ENCODE measurements around the gene GALNTL6.
"Not testable (repeated sequence)": the region's sequence is repeated elsewhere in the genome, so short reads cannot be mapped to it uniquely, and the experiment has no call there.

GALNTL6 gene

GRCh38 chr4:172393220-172393619 is 580.0 kb downstream of the GALNTL6 start:
- no peak for DNase-seq (ENCODE audit: low read depth)

- DNase-seq (ENCODE audit: low read depth) = no peak
Observed at GRCh38 chr4:172404676-172405075, 591.5 kb downstream of the GALNTL6 start.

GRCh38 chr4:172410363-172410762 is 597.2 kb downstream of the GALNTL6 start:
- DNase-seq (ENCODE audit: low read depth) = no peak

- no peak for DNase-seq (ENCODE audit: low read depth)
Observed at GRCh38 chr4:172411149-172411548, 597.9 kb downstream of the GALNTL6 start.

GRCh38 chr4:172412851-172413580 is 599.8 kb downstream of the GALNTL6 start:
- no peak for DNase-seq (ENCODE audit: low read depth)

GRCh38 chr4:172428979-172429378 is 615.8 kb downstream of the GALNTL6 start:
- DNase-seq (ENCODE audit: low read depth) = not testable (repeated sequence)

- no peak for DNase-seq (ENCODE audit: low read depth)
Observed at GRCh38 chr4:172480471-172480870, 667.3 kb downstream of the GALNTL6 start.

GRCh38 chr4:172481802-172482508 is 668.8 kb downstream of the GALNTL6 start:
- DNase-seq (ENCODE audit: low read depth) = no peak

- DNase-seq (ENCODE audit: low read depth) = no peak
Observed at GRCh38 chr4:172485007-172485406, 671.8 kb downstream of the GALNTL6 start.

- no peak for DNase-seq (ENCODE audit: low read depth)
Observed at GRCh38 chr4:172486531-172486930, 673.3 kb downstream of the GALNTL6 start.

- no peak for DNase-seq (ENCODE audit: low read depth)
Observed at GRCh38 chr4:172489861-172490260, 676.7 kb downstream of the GALNTL6 start.

GRCh38 chr4:172495769-172496168 is 682.6 kb downstream of the GALNTL6 start:
- DNase-seq (ENCODE audit: low read depth) = no peak

- DNase-seq (ENCODE audit: low read depth) = no peak
Observed at GRCh38 chr4:172497321-172497720, 684.1 kb downstream of the GALNTL6 start.

GRCh38 chr4:172514011-172514410 is 700.8 kb downstream of the GALNTL6 start:
- no peak for DNase-seq (ENCODE audit: low read depth)

GRCh38 chr4:172514801-172515200 is 701.6 kb downstream of the GALNTL6 start:
- peak; percentile 24 for DNase-seq (ENCODE audit: low read depth)

- DNase-seq (ENCODE audit: low read depth) = peak; percentile 71
Observed at GRCh38 chr4:172515266-172515879, 702.2 kb downstream of the GALNTL6 start.

GRCh38 chr4:172517391-172517790 is 704.2 kb downstream of the GALNTL6 start:
- no peak for DNase-seq (ENCODE audit: low read depth)

- DNase-seq (ENCODE audit: low read depth) = no peak
Observed at GRCh38 chr4:172521248-172521647, 708.0 kb downstream of the GALNTL6 start.

- DNase-seq (ENCODE audit: low read depth) = no peak
Observed at GRCh38 chr4:172521680-172522079, 708.5 kb downstream of the GALNTL6 start.

GRCh38 chr4:172543249-172543648 is 730.0 kb downstream of the GALNTL6 start:
- DNase-seq (ENCODE audit: low read depth) = no peak

- DNase-seq (ENCODE audit: low read depth) = no peak
Observed at GRCh38 chr4:172546782-172547181, 733.6 kb downstream of the GALNTL6 start.

GRCh38 chr4:172547724-172548123 is 734.5 kb downstream of the GALNTL6 start:
- DNase-seq (ENCODE audit: low read depth) = no peak

- no peak for DNase-seq (ENCODE audit: low read depth)
Observed at GRCh38 chr4:172553216-172553615, 740.0 kb downstream of the GALNTL6 start.
